Heart left ventricle (tissue), 13 donors: ENCODE data around the gene BCAS1.

Experiments used
- CTCF ChIP-seq, 12 donors: fragments of 200-600 bp; sonication (generic) in 4 of 12; IDR thresholded peaks; one replicate each; pipeline versions ENCODE4 v1.5.0 to v1.8.0; 2018 to 2022; ENCODE audit warnings: antibody characterized with exemption in 12 of 12, mild to moderate bottlenecking in 5 of 12
- POLR2A ChIP-seq, 2 donors: fragments of 450-650 bp; IDR thresholded peaks; one replicate each; pipeline ENCODE4 v1.6.1; 2017; ENCODE audit warnings: antibody characterized with exemption in 2 of 2, mild to moderate bottlenecking in 2 of 2, moderate library complexity in 2 of 2
- donor health status: ischemic (EF 13 %, LVEDD 7.1; RV severe dilation, severe dysfunction).
- donor health status: DM: no; HTN: yes; CAD: no.
- donor health status: DM: no; HTN: no; CAD: no.
- donor health status: ischemic (EF 25% LVEDD 6.9; RV normal size, moderate dysfunction).
- donor health status: ischemic (EF 25% LVEDD 5.7; RV mildly dilated, moderate dysfunction).
- donor health status: ischemic (EF 35%, LVEDD 5.7; RV mildly dilated, moderate dysfunction).
- donor health status: nonischemic (EF 11% LVEDD 7.7; RV severe dilation, severe dysfunction).
- donor health status: DM: yes; HTN: yes; CAD: no.
- donor health status: PGD.
- donor health status: ischemic (EF 29% LVEDD 5.4; RV normal size, mild dysfunction).
- donor health status: nonischemic (EF 23%, LVEDD 6.1; RV moderate dilation, normal function).

- TF ChIP-seq CTCF (IDR thresholded peaks at IDR 0.05) (no peak), POLR2A (IDR thresholded peaks at IDR 0.05) (no peak)
These were observed 13.1 kb upstream of the BCAS1 start for GRCh38 chr20:54083459-54083858.
